ENCODE data around the gene KRTAP2-3.
"Not testable (repeated sequence)": the region's sequence is repeated elsewhere in the genome, so short reads cannot be mapped to it uniquely, and the experiment has no call there.

The KRTAP2-3 gene

DNA sequence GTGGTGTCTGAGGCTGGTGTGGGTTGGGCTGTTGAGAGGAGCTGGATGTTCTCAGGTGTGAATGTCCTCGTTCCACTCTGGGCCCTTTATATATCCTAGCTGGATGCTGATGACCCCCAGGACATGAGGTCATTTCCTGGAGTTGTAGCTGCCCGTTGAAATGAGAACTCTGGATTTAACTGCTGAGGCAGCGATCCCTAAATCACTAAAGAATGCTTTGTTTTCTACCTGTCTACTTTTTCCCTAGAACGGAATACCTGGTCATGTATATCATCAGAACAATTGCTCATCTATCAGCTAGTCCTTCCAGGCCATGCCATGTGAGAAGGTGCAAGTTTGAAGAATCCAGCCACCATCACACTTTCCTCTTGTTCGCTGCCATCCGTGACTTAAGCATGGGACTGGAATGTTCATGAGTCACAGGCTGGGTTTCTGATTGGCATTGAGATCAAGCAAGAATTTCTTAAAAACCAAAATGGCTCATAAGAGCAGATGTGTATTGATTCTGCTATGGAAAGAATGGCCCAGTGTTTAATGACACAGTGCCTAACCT, at the start of gene KRTAP2-3:
Gene KRTAP2-3 (minus strand): TSS at position 63 of the 553 bp plus-strand sequence. CDS start 64 bp downstream, outside the sequence.
- no peak for DNase-seq

- DNase-seq, result not testable (repeated sequence)
Measured at GRCh38 chr17:41108728-41109386, 48.9 kb upstream of the KRTAP2-3 start.

DNA sequence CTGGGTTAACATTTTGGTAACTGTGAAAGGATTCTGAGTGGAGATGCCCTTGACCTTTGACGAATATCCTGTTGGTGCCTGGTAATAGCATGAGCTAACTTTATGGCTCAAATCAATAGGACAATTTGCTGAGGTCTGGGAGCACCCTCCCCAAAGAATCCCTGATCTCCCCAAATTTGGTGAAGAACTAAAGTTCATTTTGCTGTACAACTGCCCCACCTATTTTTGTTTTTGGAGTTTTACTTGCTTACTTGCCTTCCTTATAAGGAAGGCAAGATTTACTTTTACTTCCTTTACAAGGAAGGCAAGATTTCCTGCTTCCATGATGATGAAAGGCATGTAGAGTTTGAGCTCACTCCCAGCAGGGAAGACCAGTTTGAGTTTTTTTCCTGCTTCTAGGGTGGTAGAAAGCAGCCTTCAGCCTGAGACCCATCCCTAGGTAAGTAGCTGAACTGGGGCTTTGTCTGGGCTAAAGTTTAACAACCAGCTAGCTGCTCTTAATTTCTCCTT, 48.1 kb upstream of the KRTAP2-3 start:
- no peak for DNase-seq

- not testable (repeated sequence) for DNase-seq
Measured at GRCh38 chr17:41105347-41105746, 45.4 kb upstream of the KRTAP2-3 start, which contains the start of gene KRTAP4-9. KRTAP4-9 (plus strand) TSS chr17:41105389; CDS start chr17:41105389, 0 bp downstream.

- DNase-seq, result not testable (repeated sequence)
Measured at GRCh38 chr17:41104386-41105038, 44.6 kb upstream of the KRTAP2-3 start.

GRCh38 chr17:41103896-41104295, 44.0 kb upstream of the KRTAP2-3 start:
- DNase-seq, result no peak

GRCh38 chr17:41101586-41102259, 41.8 kb upstream of the KRTAP2-3 start, which contains the start of gene KRTAP4-16:
KRTAP4-16 (minus strand) TSS chr17:41102209; CDS start chr17:41102209, 0 bp downstream.
- DNase-seq, result no peak

- peak; percentile 10 for DNase-seq
Measured at GRCh38 chr17:41099682-41100480, 40.0 kb upstream of the KRTAP2-3 start.

- DNase-seq, result no peak
Measured at GRCh38 chr17:41098481-41098880, 38.6 kb upstream of the KRTAP2-3 start.

- DNase-seq, result no peak
Measured at GRCh38 chr17:41098042-41098441, 38.1 kb upstream of the KRTAP2-3 start, which contains the start of gene KRTAP4-8. KRTAP4-8 (minus strand) TSS chr17:41098142; CDS start chr17:41098084, 58 bp downstream.

- DNase-seq, result no peak
Measured at GRCh38 chr17:41096055-41096454, 36.1 kb upstream of the KRTAP2-3 start.

DNA sequence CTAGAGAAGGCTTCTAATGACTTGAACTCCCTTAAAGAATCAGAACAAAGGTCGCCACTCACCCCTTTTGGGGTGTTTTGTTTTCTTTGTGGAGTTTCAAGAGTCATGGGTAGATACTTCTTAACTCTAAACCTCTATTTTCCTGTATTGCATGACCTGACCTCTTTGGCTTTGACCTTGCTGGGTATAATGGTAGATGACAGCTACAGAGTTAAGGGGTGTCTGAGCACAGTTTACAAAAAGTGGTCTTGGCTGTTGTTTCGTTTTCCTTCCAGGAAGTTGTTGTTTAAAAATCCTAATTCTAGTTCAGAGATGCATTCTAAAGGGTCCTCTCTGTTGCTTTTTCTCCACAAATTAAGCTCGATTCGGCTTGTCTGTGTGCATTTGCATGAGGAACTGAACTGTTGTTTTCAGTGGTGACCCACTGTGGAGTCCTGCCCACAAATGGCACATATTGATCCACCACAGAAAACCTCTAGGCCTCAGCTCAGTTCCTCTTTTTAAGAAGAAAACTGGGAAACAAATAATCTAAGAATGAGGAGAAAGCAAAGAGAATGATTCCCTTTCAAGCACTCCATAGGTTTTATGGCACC, 28.9 kb upstream of the KRTAP2-3 start:
- DNase-seq, result not testable (repeated sequence)

- not testable (repeated sequence) for DNase-seq
Measured at GRCh38 chr17:41084100-41084856, 24.4 kb upstream of the KRTAP2-3 start, which contains the start of gene KRTAP4-7. KRTAP4-7 (plus strand) TSS chr17:41084150; CDS start chr17:41084207, 57 bp downstream.

GRCh38 chr17:41083427-41083826, 23.5 kb upstream of the KRTAP2-3 start:
- not testable (repeated sequence) for DNase-seq

DNA sequence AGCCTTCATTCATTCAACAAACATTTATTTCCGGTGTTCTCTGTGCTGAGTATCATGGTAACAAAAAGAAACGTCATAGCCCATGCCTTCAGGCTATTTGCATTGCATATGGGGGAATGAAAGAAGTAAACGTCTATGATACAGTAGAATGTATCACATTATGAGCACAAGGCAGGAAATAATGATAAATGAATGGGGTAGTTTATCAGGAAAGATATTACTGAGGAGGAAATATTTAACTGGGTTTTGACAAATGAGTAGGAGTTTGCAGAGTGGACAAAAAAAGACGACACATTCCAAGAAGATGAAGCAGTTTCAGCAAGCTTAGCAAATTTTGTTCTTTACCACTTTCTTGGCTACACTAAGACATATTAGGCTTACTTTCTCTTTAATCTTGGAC, 22.7 kb upstream of the KRTAP2-3 start:
- DNase-seq, result no peak

DNA sequence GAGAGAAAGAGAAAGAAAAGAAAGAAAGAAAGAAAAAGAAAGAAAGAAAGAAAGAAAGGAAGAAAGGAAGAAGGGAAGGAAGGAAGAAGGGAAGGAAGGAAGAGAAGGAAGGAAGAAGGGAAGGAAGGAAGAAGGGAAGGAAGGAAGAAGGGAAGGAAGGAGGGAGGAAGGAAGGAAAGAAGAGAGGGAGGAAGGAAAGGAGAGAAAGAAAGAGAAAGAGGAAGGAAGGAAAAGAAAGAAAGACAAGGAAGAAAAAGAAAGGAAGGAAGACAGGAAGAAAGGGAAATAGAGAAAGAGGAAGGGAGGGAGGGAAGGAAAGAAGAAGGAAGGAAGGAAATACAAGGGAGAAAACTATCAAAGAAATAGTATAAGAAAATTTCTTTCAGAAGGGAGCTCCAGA, 16.9 kb upstream of the KRTAP2-3 start:
- DNase-seq, result no peak

DNA sequence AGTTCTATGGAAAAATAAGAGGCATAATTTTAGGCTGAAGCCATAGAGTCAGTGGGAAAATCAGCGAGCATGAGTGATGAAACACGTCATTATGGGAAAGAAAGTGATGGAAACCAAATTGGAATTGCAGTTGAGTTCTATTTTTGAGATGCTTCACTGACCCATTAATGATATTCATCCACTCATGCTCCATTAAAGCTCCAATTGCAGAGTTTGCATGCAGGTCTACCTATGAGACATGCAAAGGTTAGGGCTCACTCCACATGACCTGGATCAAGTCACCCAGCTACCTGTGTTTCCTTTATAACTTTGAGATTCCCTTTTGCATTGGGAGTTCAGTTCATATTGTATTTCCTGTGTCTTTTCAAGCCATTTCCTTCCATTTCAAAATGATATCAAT, 13.8 kb upstream of the KRTAP2-3 start:
- no peak for DNase-seq

- DNase-seq, result no peak
Measured at GRCh38 chr17:41071606-41072360, 11.9 kb upstream of the KRTAP2-3 start.

- peak; percentile 14 for DNase-seq
Measured at GRCh38 chr17:41069031-41069430, 9.1 kb upstream of the KRTAP2-3 start.

DNA sequence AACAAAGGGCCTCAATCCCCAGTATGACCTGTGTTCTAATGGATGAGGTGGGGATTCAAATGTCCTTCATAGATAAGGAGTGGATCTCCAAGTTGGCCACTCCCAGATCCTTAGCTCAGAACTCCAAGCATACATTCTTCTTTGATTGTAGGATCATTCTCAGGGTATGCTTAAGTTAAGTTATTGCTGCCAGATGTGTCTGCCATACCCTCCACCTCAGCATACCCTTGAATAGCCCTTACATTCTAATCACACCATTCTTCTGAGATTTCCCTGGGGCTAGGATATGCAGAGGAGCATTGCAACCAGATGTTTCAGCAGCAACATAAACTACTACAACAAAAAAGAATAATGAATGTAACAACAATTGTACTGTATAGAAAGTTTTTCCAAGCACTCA, 7.4 kb upstream of the KRTAP2-3 start:
- no peak for DNase-seq

Data from hematopoietic multipotent progenitor cell treated with erythropoietin and hydrocortisone succinate and interleukin-3 and kit ligand, for 4 days (in vitro differentiated cells).